ENCODE results near the gene POMT1.

Gene POMT1

GRCh38 chr9:131477816-131478419, 24.8 kb upstream of the POMT1 start:
- no peak for DNase-seq

DNA sequence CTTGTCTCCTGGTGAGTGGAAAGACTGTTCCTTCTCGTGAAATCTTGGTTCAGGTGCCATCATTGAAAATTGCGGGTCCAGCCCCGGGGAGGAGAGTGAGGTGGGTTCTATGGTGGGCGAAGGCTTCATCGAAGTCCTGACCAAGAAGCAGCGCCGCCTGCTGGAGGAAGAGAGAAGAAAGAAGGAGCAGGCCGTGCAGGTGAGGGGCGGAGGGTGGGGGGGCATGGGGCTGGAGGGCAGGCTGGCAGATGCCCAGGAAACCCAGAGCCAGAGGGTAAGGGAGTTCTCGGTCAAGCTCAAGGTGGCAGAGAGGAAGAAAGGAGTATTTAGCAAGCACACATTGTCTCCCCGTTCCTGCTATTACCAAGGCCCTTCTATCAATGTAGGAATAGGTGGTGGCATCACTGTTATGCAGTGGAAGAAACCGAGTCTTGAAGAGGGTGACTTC, 24.3 kb upstream of the POMT1 start:
- DNase-seq: peak; percentile 4

DNA sequence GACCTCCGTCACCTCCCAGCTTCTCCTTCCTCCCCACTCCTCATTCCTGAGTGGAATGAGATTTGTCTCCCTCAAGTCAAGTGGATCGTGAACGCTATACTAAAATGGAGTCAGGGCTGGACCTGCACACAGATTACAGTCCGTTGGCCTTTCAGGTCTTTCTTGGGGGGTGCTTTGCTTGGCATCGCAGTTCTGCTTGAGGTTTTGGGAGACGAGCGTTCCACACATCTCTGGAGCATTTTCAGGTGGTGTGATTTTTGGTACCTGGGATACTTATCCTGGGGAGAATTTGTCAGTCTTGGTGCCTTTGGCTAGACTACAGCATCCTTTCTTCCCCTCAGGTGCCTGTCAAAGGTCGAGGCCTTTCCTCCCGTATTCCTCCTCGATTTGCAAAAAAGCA, 23.8 kb upstream of the POMT1 start:
- DNase-seq: no peak

DNA sequence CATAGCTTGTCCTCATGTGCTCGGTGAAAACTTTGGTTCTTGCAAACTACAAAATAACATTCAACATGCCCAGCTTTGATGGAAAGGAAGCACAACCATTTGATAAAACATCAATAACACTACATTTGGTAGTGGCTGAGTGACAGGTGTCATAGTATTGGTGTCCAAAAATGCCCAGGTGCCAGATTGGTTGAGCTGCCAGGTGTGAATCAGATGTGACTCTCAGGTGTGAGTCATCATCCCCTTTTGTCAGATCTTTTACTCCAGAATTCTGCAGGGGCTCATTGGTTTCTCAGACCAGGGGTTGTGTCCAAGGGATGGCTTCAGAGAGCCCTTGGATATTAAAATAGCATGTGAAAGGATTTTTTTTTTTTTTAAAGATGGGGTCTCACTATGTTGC, 22.5 kb upstream of the POMT1 start:
- no peak for DNase-seq

DNA sequence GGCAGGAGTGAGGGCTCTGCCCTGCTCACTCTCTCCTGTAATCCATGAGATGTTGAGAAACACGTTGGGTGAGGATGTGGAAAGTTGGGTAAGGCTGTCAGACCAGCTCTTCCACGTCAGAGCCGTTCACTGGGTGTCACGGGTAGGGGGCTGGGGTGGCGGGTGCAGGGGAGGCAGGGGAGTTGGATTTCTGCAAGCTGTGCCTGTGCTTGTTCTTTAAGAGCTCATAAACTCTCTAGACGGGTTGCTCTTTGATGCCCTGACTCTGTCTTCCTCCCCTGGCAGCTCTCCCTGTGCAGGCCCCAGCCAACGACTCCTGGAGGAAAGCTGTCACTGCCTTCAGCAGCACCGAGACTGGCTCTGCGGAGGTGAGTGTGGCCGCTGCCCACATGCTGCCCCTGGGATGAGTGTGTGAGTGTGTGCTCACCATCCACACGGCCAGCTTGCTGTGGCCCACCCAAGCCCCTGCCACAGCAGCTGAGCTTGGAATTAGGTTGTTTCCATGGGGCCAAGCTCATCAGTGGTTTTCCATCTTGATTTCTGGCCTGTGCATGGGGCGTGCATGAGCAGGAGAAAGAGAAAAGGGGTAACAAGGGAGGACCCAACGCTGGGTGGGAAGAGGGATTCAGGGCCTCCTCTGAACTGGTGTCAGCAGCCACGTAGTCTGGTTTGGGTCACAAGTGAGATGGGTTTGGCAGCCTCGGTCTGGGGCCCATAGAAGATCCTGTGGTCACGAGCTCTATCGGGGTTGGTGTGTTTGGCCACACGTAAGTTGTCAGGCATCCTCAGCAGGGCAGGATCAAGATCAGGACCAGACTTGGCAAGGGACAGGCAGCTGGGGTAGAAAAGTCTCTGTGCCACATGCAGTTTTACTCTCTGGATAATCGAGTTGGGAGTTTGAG, 21.0 kb upstream of the POMT1 start:
- no peak for DNase-seq

DNA sequence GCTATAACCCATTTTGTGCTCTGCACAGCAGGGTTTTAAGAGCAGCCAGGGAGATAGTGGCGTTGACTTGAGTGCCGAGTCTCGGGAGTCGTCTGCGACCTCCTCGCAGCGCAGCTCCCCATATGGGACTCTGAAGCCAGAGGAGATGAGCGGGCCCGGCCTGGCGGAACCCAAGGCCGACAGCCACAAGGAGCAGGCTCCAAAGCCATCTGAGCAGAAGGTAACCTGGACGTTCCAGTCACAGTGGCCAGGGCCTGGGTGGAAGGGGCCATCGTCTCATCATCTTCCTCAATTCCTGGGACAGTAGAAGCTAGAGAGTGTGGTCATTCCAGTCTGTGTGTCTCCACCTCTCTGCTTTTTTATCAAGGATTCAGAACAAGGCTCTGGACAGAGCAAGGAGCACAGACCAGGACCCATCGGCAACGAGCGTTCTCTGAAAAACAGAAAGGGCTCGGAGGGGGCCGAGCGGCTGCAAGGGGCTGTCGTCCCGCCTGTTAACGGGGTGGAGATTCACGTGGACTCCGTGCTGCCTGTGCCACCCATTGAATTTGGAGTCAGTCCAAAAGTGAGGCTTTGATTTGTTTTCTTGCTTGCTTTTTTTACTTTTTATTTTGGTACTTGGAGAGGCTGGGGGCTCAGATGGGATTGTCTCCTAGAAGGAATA, 20.2 kb upstream of the POMT1 start:
- DNase-seq: no peak

GRCh38 chr9:131483319-131484050, 19.2 kb upstream of the POMT1 start:
- no peak for DNase-seq

GRCh38 chr9:131484051-131484445, 18.7 kb upstream of the POMT1 start:
- no peak for DNase-seq

GRCh38 chr9:131484560-131485185, 18.0 kb upstream of the POMT1 start:
- no peak for DNase-seq

GRCh38 chr9:131485206-131485605, 17.5 kb upstream of the POMT1 start:
- DNase-seq: no peak

- DNase-seq: no peak
Measured at GRCh38 chr9:131485728-131486422, 16.8 kb upstream of the POMT1 start.

- DNase-seq: no peak
Measured at GRCh38 chr9:131487001-131487400, 15.7 kb upstream of the POMT1 start.

DNA sequence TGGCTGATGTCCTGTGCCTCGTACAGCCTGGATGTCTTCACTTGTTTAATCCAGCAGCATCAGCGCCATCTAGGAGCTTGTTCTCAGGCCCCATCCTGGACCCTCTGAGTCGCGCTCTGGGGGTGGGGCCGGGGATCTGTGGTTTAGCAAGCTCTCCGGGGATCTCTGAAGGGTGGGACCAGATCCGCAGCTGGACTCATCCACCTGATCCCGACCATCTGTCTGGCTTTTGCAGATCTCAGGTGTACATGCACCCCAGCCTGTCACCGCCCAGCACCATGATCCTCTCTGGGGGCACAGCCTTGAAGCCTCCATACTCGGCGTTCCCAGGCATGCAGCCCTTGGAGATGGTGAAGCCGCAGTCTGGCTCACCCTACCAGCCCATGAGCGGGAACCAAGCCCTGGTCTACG, 15.1 kb upstream of the POMT1 start:
- no peak for DNase-seq

DNA sequence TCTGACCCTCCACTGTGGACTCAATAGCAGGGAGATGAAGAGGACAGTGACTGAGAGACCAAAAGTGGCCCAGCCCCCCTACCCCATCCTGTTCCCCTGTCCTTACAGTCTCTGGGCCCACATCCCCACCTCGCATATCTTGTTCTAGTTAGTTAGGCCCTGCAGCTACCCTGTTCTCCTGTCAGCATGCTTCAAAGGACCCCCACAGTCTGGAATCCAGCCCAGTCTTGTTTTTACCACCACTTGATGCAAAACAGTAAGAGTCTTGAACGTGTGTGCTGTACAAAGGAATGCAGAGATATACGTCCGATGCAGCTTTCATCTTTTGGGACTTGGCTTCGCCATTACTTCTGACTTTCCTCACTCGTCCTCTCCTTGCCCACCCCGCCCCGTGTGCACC, 12.2 kb upstream of the POMT1 start:
- no peak for DNase-seq

DNA sequence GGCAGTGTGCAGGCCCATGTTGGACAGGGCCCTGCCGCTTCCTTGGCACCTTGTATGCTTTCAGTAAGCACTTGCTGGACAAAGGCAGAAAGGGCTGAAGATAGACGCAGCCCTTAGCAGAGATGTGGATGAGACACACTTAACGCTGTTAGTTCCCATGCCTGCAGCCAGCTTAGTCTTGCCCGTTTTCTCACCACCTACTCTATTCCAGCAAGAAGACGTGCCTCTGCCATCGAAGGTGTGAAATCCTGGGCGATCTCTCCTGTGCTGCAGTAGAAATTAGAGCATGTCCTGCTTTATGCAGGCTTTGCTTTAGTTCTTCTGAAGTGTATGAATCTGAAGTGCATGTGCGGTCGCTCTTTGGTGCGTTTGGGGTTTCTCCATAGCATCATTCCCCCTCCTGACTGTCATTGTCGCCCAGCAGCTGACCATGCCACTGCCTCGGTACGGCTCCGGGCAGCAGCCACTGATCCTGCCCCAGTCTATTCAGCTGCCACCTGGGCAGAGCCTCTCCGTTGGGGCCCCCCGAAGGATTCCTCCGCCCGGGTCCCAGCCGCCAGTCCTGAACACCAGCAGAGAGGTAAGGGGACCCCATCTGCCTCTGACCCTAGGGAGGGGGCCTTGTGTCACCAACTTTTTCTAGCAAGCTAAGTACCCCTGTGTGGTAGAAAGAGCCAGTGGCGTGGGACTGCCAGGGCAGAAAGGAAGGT, 11.6 kb upstream of the POMT1 start:
- DNase-seq: no peak

- no peak for DNase-seq
Measured at GRCh38 chr9:131492070-131492469, 10.6 kb upstream of the POMT1 start.

GRCh38 chr9:131494296-131494870, 8.3 kb upstream of the POMT1 start:
- DNase-seq: no peak

- no peak for DNase-seq
Measured at GRCh38 chr9:131495785-131496184, 6.9 kb upstream of the POMT1 start.

GRCh38 chr9:131496844-131497405, 5.8 kb upstream of the POMT1 start:
- no peak for DNase-seq

DNA sequence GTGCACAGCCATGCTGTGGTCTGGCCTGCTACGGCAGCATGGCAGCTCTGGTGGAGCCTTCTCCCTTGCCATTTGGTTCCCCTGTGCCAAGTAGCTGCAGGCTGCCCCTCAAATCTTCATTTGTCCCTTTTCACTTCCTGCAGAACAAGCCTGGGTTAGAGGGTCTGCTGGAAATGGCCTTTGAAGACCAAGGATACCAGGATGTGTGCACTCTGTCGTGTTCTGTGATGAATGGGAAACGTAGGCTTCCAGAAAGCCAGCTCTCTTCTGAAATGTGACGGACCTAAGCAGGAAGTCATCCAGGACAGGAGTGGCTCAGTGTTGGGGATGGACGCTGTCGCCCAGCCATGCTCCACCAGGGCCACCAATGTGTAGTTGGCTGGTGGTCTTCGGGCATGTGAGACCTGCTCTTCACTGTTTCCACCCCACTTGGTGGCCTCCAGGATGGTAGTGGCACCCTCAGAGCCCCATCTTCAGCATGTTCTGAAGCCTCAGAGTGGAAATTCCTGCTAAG, 3.4 kb upstream of the POMT1 start:
- DNase-seq: no peak

All from kidney glomerular epithelial cell (primary cell).